ENCODE data around the gene PITPNM1. TPM values are rescaled to one million over a fixed set of nuclear protein-coding genes. Genes with fewer than 3 reads are reported as not detected.

Gene PITPNM1
- total RNA-seq, 2 experiments from 2014 or later, result 90.0 to 94.8 TPM

DNA sequence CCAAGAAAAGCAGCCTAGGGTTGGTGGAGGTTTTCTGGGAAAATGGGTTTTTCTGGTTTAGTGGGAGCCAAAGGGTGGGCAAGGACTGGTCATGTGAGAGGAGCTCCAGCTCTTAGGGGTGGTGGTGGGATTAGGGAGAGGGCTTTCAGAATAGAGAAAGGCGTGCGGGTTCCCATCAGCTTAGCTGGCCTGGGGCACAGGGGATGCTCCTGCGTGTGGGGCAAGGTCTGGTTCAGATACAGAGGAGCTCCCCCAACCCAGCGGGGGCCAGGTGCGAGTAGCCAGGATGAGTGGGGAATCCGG, 36.8 kb downstream of the PITPNM1 start:
- no peak for ATAC-seq (ENCODE audit: poor library complexity)
- CTCF ChIA-PET, result interaction anchor here (0.7 to 3.0 kb wide), 14 partner anchors 10 to 117 kb away, joined by 3 to 28 read pairs (median 4); partner anchors contain the start of genes AIP, PITPNM1, PPP1CA and TBC1D10C
- peaks cover 6% of the 10 kb centered on the region for H3K36me3 ChIP-seq (ENCODE audit: insufficient read depth, low read length)
- TF ChIP-seq, protein P1, sequence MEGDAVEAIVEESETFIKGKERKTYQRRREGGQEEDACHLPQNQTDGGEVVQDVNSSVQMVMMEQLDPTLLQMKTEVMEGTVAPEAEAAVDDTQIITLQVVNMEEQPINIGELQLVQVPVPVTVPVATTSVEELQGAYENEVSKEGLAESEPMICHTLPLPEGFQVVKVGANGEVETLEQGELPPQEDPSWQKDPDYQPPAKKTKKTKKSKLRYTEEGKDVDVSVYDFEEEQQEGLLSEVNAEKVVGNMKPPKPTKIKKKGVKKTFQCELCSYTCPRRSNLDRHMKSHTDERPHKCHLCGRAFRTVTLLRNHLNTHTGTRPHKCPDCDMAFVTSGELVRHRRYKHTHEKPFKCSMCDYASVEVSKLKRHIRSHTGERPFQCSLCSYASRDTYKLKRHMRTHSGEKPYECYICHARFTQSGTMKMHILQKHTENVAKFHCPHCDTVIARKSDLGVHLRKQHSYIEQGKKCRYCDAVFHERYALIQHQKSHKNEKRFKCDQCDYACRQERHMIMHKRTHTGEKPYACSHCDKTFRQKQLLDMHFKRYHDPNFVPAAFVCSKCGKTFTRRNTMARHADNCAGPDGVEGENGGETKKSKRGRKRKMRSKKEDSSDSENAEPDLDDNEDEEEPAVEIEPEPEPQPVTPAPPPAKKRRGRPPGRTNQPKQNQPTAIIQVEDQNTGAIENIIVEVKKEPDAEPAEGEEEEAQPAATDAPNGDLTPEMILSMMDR (IDR thresholded peaks at IDR 0.05), result no peak
- H3K9me3 ChIP-seq (ENCODE audit: control insufficient read depth in 1 of 2, insufficient read depth in 1 of 2, low read length in 2 of 2), result no peaks in the 10 kb centered on the region
- peak overlapping the region; percentile 88 for H3K27ac Mint-ChIP-seq
- DNase-seq, result peak in 2 of 14 experiments; percentile 33 to 41
- POLR2A ChIA-PET, result interaction anchor here (0.5 to 8.5 kb wide), 22 partner anchors 9 to 229 kb away, joined by 3 to 131 read pairs (median 8); partner anchors contain the start of genes AIP, CDK2AP2, PITPNM1 and POLD4
- H3K4me1 ChIP-seq (ENCODE audit: insufficient read depth, low read length), result peaks cover 61% of the 10 kb centered on the region
- H3K27ac ChIP-seq (ENCODE audit: low read depth in 1 of 2, low read length in 2 of 2), result peak overlapping the region; percentile 50 to 81
- intact Hi-C loops (cut with DNase I, micrococcal nuclease), result loop anchor here (2.0 to 5.0 kb wide), 3 partner anchors 32 to 66 kb away; partner anchors contain the start of genes CARNS1 (in 1 of the 2) and PTPRCAP (in 1 of the 2)
- peak overlapping the region; percentile 91 for H3K4me3 Mint-ChIP-seq
- H3K27me3 ChIP-seq (ENCODE audit: control insufficient read depth in 1 of 2, insufficient read depth in 2 of 2, low read length in 2 of 2), result no peaks in the 10 kb centered on the region
- peaks cover 43% of the 10 kb centered on the region for H3K4me1 Mint-ChIP-seq (ENCODE audit: low read depth)
- peak overlapping the region; percentile 83 for H3K4me3 ChIP-seq (ENCODE audit: low read length)
- no peaks in the 10 kb centered on the region for H3K27me3 Mint-ChIP-seq
- H3K36me3 Mint-ChIP-seq (ENCODE audit: low read depth), result no peaks in the 10 kb centered on the region
- no peaks in the 10 kb centered on the region for H3K9me3 Mint-ChIP-seq

DNA sequence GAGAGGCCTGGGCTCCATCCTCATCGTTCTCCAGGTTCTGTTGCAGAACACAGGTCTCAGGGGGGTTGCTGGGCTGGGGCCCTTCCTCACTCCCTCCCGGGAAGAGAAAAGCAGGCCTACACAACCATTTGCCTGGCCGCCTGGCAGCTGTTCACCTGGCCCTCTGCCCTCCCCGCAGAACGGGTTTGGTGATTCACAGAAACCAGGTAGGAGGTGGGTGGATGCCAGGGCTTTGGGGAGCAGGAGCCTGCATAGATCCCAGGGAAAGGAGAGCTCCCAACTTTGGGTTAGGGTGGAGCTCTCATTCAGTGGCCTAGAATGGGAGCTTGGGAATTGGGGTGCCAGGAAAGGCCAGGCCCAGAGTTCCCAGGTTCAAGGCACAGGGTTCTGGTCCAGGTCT, 37.1 kb downstream of the PITPNM1 start:
- peak overlapping the region; percentile 50 to 81 for H3K27ac ChIP-seq (ENCODE audit: low read depth in 1 of 2, low read length in 2 of 2)
- H3K36me3 ChIP-seq (ENCODE audit: insufficient read depth, low read length), result peaks cover 6% of the 10 kb centered on the region
- Mint-ChIP-seq H3K4me1 (ENCODE audit: low read depth) (peaks cover 43% of the 10 kb centered on the region), H3K27me3 (no peaks in the 10 kb centered on the region), H3K36me3 (ENCODE audit: low read depth) (no peaks in the 10 kb centered on the region), H3K4me3 (peak overlapping the region; percentile 91), H3K9me3 (no peaks in the 10 kb centered on the region), H3K27ac (peak overlapping the region; percentile 88)
- H3K4me1 ChIP-seq (ENCODE audit: insufficient read depth, low read length), result peaks cover 61% of the 10 kb centered on the region
- TF ChIP-seq, protein P1 (IDR thresholded peaks at IDR 0.05), result no peak
- ChIA-PET POLR2A (interaction anchor here (1.0 to 8.5 kb wide), 20 partner anchors 10 to 228 kb away, joined by 3 to 131 read pairs (median 9); partner anchors contain the start of genes AIP, CDK2AP2, PITPNM1 and POLD4), CTCF (interaction anchor here (1.3 to 3.0 kb wide), 7 partner anchors 14 to 117 kb away, joined by 3 to 28 read pairs (median 3); partner anchors contain the start of genes AIP and PPP1CA)
- ATAC-seq (ENCODE audit: poor library complexity), result no peak
- H3K9me3 ChIP-seq (ENCODE audit: control insufficient read depth in 1 of 2, insufficient read depth in 1 of 2, low read length in 2 of 2), result no peaks in the 10 kb centered on the region
- H3K4me3 ChIP-seq (ENCODE audit: low read length), result peak overlapping the region; percentile 83
- peak in 2 of 14 experiments; percentile 26 to 35 for DNase-seq
- intact Hi-C loops (cut with DNase I, micrococcal nuclease), result loop anchor here (2.0 to 5.0 kb wide), 3 partner anchors 31 to 65 kb away; partner anchors contain the start of genes CARNS1 (in 1 of the 2) and PTPRCAP (in 1 of the 2)
- no peaks in the 10 kb centered on the region for H3K27me3 ChIP-seq (ENCODE audit: control insufficient read depth in 1 of 2, insufficient read depth in 2 of 2, low read length in 2 of 2)

DNA sequence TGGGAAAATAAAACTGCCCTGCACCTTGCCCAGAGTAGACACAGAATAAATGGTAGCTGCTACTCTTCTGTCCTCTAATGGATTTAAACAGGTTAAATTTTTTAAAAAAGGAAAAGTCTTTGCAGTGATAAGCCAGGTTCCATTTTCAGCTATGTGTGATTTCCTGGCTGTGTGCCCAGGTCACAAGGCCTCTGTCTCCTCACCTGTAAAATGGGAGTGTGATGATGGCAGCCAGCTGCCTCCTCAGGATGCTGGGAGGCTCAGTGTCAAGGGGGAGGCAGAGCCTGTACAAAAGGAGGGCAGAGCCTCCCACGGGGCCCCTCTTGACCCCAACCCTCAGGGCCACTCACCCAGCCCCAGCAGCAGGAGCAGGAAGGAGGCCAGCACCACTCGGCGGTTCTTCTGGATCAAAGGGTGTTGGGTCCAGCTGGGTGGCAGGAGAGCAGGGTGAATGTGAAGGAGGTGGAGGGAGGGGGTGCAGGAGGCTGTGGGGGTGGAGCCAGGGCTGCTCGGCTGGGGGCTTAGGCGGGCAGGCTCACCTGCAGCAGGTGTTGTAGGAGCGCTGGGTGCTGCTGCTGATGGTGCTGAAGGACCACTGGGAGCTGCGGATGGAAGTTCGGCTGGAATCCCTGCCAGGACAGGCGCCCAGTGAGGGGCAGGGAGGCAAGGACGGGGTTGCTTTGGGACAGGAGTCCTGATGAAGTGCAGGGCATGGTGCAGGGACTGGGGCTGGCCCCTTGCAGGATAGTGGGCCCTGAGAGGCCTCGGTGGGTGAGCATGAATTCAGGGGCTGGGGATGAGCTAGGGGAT, 38.0 kb downstream of the PITPNM1 start:
- no peak for DNase-seq
- peak overlapping the region; percentile 5 to 81 for H3K27ac ChIP-seq (ENCODE audit: low read depth in 1 of 2, low read length in 2 of 2)
- no peaks in the 10 kb centered on the region for H3K9me3 ChIP-seq (ENCODE audit: control insufficient read depth in 1 of 2, insufficient read depth in 1 of 2, low read length in 2 of 2)
- H3K27me3 Mint-ChIP-seq, result no peaks in the 10 kb centered on the region
- TF ChIP-seq, protein P1 (IDR thresholded peaks at IDR 0.05), result no peak
- peak overlapping the region; percentile 88 for H3K27ac Mint-ChIP-seq
- peaks cover 43% of the 10 kb centered on the region for H3K4me1 Mint-ChIP-seq (ENCODE audit: low read depth)
- no peaks in the 10 kb centered on the region for H3K27me3 ChIP-seq (ENCODE audit: control insufficient read depth in 1 of 2, insufficient read depth in 2 of 2, low read length in 2 of 2)
- H3K4me1 ChIP-seq (ENCODE audit: insufficient read depth, low read length), result peaks cover 61% of the 10 kb centered on the region
- CTCF ChIA-PET, result interaction anchor here (0.7 to 3.0 kb wide), 6 partner anchors 16 to 85 kb away, joined by 3 to 28 read pairs (median 4); partner anchors contain the start of gene PPP1CA
- H3K4me3 ChIP-seq (ENCODE audit: low read length), result no peak overlapping the region
- peak overlapping the region; percentile 91 for H3K4me3 Mint-ChIP-seq
- intact Hi-C loops (cut with DNase I, micrococcal nuclease), result loop anchor here in 1 of 2 experiments (5.0 kb wide), 1 partner anchor 50 kb away; the partner anchor contains the start of gene CARNS1
- POLR2A ChIA-PET, result interaction anchor here (1.3 to 8.5 kb wide), 15 partner anchors 9 to 114 kb away, joined by 3 to 131 read pairs (median 15); partner anchors contain the start of genes AIP, CDK2AP2, PITPNM1 and POLD4
- peaks cover 6% of the 10 kb centered on the region for H3K36me3 ChIP-seq (ENCODE audit: insufficient read depth, low read length)
- no peaks in the 10 kb centered on the region for H3K36me3 Mint-ChIP-seq (ENCODE audit: low read depth)
- no peaks in the 10 kb centered on the region for H3K9me3 Mint-ChIP-seq
- no peak for ATAC-seq (ENCODE audit: poor library complexity)

Data from CD4-positive, alpha-beta T cell (primary cell).